ENCODE results near the gene ZFYVE21. TPM values are rescaled to one million over a fixed set of nuclear protein-coding genes. Genes with fewer than 3 reads are reported as not detected.
"Not testable (repeated sequence)": the region's sequence is repeated elsewhere in the genome, so short reads cannot be mapped to it uniquely, and the experiment has no call there.

Gene ZFYVE21
- total RNA-seq, 3 donors from 2014 or later = 49.9 to 67.1 (median 60.9) TPM

- ATAC-seq = no peak
- peaks cover 18% of the 10 kb centered on the region for H3K36me3 ChIP-seq (ENCODE audit: low read depth)
- intact Hi-C loops (cut with DNase I, micrococcal nuclease) = no loop called here
These were observed 27.2 kb upstream of the ZFYVE21 start for GRCh38 chr14:103688441-103688840.

GRCh38 chr14:103688906-103689902, 26.4 kb upstream of the ZFYVE21 start:
- no peak overlapping the region for H3K4me3 ChIP-seq
- TF ChIP-seq CTCF (IDR thresholded peaks at IDR 0.05) = no peak
- ATAC-seq (peak; percentile 16), DNase-seq (peak in 2 of 3 donors; percentile 36 to 42)
- H3K36me3 ChIP-seq (ENCODE audit: low read depth) = peaks cover 18% of the 10 kb centered on the region
- peaks cover 4% of the 10 kb centered on the region for H3K4me1 ChIP-seq (ENCODE audit: low read depth)
- H3K9me3 ChIP-seq = no peaks in the 10 kb centered on the region
- intact Hi-C loops (cut with DNase I, micrococcal nuclease) = no loop called here

More at GRCh38 chr14:103688441-103688840, 27.2 kb upstream of the ZFYVE21 start:
- Histone ChIP-seq H3K9me3 (no peaks in the 10 kb centered on the region), H3K4me3 (no peak overlapping the region), H3K4me1 (ENCODE audit: low read depth) (peaks cover 4% of the 10 kb centered on the region)
- TF ChIP-seq CTCF (IDR thresholded peaks at IDR 0.05) = no peak
- no peak for DNase-seq

GRCh38 chr14:103690332-103690731, 25.3 kb upstream of the ZFYVE21 start:
- no peak for TF ChIP-seq CTCF (IDR thresholded peaks at IDR 0.05)
- Histone ChIP-seq H3K36me3 (ENCODE audit: low read depth) (peaks cover 11% of the 10 kb centered on the region), H3K4me1 (ENCODE audit: low read depth) (peaks cover 4% of the 10 kb centered on the region), H3K9me3 (no peaks in the 10 kb centered on the region), H3K4me3 (no peak overlapping the region)
- intact Hi-C loops (cut with DNase I, micrococcal nuclease) = no loop called here
- ATAC-seq (no peak), DNase-seq (no peak)

- ATAC-seq; H3K4me3 ChIP-seq; intact Hi-C loops (cut with DNase I, micrococcal nuclease); H3K9me3 ChIP-seq; H3K36me3 ChIP-seq (ENCODE audit: low read depth); DNase-seq; H3K4me1 ChIP-seq (ENCODE audit: low read depth): not testable (repeated sequence)
These were observed 24.0 kb upstream of the ZFYVE21 start for GRCh38 chr14:103691655-103692054.

GRCh38 chr14:103692159-103692558, 23.5 kb upstream of the ZFYVE21 start:
- DNase-seq = no peak
- intact Hi-C loops (cut with DNase I, micrococcal nuclease) = no loop called here

More at GRCh38 chr14:103692159-103692558, 23.5 kb upstream of the ZFYVE21 start:
- Histone ChIP-seq H3K4me3 (no peak overlapping the region), H3K9me3 (no peaks in the 10 kb centered on the region), H3K4me1 (ENCODE audit: low read depth) (peaks cover 8% of the 10 kb centered on the region), H3K36me3 (ENCODE audit: low read depth) (peaks cover 2% of the 10 kb centered on the region)
- ATAC-seq = no peak
- TF ChIP-seq CTCF (IDR thresholded peaks at IDR 0.05) = no peak
